GM19099 (cell line): Measurements from ENCODE around the gene PABPN1L.

Experiments used
- POLR2A ChIP-seq: IDR thresholded peaks from 3 replicates; pipeline ENCODE4 v1.6.1; 2011; ENCODE audit warnings: low read depth; ENCODE audit not compliant: insufficient read length; ENCODE audit errors: extremely low read depth

The PABPN1L gene

DNA sequence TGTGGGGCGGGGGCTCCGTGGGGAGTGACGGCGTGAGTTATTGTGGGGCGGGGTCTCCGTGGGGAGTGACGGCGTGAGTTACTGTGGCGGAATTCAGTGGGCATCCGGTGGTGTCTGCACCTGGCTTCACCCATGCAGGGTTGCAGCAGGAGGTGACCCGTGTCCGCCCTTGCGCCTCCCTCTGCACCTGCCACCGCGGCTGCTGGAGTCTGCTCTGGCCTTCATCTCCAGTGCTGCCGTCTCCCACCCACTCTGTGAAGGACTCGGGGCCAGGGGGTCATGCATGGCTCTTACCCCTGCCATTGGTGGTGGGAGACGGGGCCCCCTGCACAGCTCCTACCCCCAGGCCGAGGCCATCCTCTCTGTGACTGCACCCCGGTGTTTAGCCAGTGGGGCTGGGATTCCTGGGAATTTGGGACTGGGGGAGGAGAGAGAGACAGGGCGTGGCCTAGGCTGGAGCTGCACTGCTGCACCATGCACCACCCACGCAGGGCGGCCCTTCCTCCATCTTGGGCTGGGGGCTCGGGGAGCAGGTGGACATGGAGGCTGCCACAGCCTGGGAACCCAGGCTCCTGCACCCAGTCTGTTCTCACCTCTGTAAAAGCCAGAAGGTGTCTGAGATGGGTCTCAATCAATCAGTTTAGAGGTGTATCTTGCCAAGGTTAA lies 1.3 kb upstream of the PABPN1L start:
- TF ChIP-seq POLR2A = no peak

DNA sequence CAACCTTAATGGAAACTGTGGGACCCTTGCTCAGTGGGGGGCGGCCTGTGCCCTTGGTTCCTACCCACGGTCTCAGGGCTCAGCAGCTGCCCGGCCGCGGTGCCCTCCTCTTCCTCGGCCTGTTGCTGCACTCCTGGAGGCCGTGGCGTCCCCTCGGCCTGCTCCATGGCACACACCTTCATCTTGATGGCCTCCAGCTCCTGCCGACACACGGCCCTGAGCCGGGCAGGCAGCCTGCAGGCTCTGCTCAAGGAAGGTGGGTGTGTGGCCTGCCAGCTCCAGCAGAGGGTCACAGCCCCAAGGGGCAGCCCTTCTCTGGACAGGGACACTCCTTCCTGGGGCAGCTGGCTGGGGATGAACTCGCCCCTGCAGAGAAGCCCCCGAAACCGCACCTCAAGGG lies 718 bp downstream of the PABPN1L start:
- TF ChIP-seq POLR2A = no peak

DNA sequence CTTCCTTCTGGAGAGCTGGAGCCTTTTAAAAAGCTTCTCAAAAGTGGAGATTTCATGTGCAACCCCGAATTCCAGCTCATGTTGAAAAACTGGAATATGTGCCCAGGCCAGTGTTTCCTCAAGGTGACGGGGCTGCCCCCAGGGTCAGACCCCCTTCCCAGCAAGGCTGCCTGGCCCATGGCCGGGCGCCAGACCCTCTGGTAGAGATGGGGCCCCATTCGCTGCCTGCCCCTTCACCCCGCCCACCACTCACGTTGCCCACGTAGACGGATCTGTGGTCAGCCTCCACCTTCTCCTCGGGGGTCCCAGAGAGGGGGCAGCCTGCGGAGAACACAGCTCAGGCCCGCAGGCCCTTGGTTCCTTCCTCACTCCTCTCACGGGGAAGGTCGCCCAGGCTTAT lies 1.1 kb downstream of the PABPN1L start:
- no peak for TF ChIP-seq POLR2A

GRCh38 chr16:88864521-88864920 lies 1.9 kb downstream of the PABPN1L start:
- no peak for TF ChIP-seq POLR2A

GRCh38 chr16:88864099-88864498 lies 2.4 kb downstream of the PABPN1L start:
- TF ChIP-seq POLR2A = no peak

DNA sequence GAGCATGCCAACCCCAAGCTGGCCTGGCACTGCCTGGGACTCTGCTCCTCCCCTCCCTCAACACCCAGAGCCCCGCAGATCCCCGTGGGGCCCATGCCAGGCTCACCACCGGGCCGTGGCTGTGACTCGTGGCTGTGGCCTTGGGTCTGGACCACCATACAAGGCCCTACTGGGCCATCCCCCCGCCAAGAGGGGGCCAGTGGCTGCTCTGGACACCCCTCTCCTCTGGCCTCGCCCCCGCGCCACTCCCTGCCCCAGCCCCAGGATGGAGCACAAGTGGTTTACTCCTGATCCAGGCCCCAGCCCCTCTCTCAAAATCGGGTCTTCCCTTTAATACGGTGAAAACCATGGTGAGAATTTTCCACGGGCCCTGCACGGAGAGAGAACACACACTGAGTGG lies 3.0 kb downstream of the PABPN1L start:
- TF ChIP-seq POLR2A = no peak

GRCh38 chr16:88862968-88863367 lies 3.5 kb downstream of the PABPN1L start:
- no peak for TF ChIP-seq POLR2A

GRCh38 chr16:88861359-88861758 lies 5.1 kb downstream of the PABPN1L start:
- TF ChIP-seq POLR2A = no peak

DNA sequence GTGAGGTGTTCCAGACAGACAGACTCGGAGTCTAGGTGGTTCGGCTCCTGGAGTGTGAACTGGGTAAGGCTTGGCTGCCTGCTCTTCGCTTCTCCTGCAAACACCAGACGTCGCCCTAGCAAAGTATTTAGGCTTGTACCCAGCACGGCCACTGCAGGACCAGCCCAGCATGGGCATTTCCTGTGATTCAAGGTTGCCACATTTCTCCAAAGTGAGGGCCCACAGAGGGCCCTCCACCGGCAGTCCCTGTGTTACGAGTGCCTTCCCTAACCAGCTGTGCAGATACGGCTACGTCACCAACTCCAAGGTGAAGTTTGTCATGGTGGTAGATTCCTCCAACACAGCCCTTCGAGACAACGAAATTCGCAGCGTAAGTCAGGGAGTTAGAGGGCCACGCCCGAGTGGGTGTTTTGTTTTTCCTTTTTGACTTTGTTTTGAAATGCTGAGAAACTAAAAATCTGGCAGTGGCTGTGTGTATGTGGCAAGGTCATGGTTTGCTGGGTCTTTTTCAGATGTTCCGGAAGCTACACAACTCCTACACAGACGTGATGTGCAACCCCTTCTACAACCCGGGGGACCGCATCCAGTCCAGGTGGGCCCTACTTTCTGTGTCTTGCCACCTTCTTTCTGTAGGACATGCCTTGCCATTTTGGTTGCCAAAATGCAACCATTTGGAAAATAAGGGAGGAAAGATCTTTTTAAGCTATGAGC lies 6.9 kb downstream of the PABPN1L start:
- TF ChIP-seq POLR2A = no peak

DNA sequence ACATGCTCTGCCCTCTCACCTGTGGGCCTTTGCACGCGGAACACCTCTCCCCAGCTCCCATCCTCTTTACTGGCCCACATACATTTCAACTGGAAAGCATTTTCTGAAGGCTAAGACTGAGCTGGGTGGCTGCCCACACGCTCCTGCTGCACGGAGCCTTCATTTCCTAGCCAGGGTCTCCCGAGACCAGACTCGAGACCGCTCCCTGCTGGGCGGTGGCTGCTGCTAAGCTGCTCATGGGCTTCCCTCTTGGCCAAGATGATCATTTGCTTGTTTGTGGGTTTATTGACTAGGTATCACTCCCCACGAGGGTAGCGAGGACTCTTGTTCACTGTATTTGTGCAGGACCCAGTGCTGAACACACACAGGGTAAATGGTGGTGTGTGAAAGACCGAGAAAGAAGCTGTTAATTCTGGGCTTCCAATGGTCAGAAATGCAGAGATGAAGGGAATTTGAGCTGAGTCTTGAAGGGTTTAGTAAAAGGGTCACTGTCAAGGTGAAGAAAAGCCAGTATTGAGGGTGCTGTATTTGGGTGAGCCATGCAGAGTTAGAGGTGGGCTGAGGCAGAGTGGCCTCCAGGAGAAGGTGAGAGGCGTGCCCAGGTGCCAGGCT lies 8.6 kb downstream of the PABPN1L start:
- no peak for TF ChIP-seq POLR2A

DNA sequence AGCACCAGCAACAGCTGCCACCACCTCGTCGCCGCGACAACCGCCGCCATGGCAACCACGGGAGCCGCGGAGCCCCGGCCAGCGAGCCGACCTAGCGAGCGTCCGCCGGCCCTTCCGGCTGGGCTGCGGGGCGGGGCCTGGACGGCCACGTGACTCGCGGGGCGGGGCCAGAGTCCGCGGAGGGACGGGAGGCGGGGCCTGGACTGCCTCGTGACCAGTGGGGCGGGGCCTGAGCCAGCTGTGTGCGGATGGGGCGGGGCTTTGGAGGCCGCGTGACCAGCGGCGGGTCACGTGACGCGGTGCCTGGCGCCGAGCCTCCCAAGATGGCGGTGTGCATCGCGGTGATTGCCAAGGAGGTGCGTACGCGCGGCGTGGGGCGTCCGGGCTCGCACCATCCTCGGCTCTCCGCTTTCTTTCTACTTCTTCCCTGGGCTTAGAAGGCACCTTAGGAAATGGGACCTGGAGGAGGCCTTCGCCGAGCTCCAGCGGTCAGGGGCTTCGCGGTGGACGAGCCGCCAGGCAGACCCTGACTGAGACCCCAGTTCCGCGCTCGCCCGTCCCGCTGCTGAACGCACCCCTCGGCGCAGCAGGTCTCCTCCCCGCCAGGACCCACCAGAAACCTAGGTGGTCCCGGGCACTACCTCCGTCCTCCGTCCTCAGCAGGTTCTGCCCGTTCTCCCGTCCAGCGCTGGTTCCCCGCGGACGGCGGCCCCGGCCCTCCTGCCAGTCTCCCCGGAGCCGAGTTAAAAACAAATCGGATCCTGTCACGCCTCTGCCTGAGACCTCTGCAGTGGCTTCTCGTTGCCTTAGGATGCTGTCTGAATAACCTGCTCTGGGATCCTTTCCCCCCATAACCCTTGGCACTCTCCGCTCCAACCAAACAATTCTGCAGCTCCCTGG lies 9.4 kb downstream of the PABPN1L start, which contains the start of the genes GALNS and TRAPPC2L:
TSS of gene GALNS (minus strand) at position 120 of the 900 bp plus-strand sequence. CDS start at position 50, 70 bp downstream.
TSS of gene TRAPPC2L (plus strand) at position 300 of the 900 bp plus-strand sequence. CDS start at position 324, 24 bp downstream.
- peak; percentile 91 for TF ChIP-seq POLR2A

DNA sequence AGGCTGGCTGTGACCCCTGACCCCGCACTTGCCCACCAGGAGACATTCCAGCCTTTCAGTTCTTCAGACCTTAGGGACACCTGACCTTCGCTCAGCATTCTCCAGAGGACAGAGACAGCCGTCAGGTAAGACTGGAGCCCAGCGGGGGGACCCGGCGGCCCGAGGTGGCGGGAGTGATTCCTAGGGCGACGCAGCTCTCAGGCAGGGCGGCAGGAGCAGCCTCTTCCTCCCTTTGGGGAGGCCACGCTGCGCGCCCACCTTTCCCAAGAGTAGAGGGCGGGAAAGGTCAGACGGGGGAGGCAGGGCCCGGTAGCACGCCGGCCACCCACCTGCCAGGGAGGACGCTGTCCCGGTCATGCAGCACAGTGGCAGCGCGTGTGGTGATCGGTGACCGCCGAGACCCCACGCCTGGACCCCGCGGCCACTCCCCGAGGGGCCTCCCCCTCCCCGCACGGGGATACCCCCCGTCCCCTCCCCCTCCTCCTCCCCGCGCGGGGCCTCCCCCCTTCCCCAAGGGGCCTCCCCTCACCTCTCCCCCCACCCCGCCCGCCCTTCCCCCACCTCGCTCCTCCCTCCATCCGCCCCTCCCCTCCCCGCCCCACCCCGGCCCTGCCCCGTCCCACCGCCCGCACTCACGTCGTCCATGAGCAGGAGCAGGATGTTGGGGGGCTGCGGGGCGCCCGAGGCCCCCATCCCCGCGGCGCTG lies 10.2 kb downstream of the PABPN1L start:
- TF ChIP-seq POLR2A = no peak

DNA sequence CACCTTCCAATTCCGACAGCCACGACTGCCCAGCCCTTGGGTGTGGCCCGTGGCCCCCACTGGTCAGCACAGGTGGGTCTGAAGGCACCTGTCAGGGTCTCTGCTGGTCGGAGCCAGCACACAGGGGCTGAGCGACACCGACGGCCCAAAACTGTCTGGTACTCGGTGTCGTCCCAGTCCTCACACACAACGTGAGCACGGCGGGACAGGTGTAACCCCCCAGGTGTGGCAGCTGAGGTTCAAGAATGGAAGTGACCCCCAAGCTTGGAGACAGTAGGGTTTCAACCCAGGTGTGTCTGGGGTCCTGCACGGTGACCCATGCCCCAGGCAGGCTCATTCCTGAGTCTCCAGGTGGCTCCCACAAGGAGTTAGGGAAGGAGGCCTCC lies 10.7 kb downstream of the PABPN1L start:
- TF ChIP-seq POLR2A = no peak

GRCh38 chr16:88855176-88855575 lies 11.3 kb downstream of the PABPN1L start:
- TF ChIP-seq POLR2A = no peak
